ENCODE data around the gene ARHGEF28.
A peak's percentile ranks its signal among the peaks of the same experiment; 100 is the strongest.

ARHGEF28 gene, protein sequence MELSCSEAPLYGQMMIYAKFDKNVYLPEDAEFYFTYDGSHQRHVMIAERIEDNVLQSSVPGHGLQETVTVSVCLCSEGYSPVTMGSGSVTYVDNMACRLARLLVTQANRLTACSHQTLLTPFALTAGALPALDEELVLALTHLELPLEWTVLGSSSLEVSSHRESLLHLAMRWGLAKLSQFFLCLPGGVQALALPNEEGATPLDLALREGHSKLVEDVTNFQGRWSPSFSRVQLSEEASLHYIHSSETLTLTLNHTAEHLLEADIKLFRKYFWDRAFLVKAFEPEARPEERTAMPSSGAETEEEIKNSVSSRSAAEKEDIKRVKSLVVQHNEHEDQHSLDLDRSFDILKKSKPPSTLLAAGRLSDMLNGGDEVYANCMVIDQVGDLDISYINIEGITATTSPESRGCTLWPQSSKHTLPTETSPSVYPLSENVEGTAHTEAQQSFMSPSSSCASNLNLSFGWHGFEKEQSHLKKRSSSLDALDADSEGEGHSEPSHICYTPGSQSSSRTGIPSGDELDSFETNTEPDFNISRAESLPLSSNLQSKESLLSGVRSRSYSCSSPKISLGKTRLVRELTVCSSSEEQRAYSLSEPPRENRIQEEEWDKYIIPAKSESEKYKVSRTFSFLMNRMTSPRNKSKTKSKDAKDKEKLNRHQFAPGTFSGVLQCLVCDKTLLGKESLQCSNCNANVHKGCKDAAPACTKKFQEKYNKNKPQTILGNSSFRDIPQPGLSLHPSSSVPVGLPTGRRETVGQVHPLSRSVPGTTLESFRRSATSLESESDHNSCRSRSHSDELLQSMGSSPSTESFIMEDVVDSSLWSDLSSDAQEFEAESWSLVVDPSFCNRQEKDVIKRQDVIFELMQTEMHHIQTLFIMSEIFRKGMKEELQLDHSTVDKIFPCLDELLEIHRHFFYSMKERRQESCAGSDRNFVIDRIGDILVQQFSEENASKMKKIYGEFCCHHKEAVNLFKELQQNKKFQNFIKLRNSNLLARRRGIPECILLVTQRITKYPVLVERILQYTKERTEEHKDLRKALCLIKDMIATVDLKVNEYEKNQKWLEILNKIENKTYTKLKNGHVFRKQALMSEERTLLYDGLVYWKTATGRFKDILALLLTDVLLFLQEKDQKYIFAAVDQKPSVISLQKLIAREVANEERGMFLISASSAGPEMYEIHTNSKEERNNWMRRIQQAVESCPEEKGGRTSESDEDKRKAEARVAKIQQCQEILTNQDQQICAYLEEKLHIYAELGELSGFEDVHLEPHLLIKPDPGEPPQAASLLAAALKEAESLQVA (N-terminal part only)

GRCh38 chr5:73625944-73626811 is at the start of gene ARHGEF28:
Gene ARHGEF28, plus strand, starts transcription at chr5:73626196. Its CDS starts 58,656 bp downstream, at chr5:73684852.
- TF ChIP-seq, protein P1, sequence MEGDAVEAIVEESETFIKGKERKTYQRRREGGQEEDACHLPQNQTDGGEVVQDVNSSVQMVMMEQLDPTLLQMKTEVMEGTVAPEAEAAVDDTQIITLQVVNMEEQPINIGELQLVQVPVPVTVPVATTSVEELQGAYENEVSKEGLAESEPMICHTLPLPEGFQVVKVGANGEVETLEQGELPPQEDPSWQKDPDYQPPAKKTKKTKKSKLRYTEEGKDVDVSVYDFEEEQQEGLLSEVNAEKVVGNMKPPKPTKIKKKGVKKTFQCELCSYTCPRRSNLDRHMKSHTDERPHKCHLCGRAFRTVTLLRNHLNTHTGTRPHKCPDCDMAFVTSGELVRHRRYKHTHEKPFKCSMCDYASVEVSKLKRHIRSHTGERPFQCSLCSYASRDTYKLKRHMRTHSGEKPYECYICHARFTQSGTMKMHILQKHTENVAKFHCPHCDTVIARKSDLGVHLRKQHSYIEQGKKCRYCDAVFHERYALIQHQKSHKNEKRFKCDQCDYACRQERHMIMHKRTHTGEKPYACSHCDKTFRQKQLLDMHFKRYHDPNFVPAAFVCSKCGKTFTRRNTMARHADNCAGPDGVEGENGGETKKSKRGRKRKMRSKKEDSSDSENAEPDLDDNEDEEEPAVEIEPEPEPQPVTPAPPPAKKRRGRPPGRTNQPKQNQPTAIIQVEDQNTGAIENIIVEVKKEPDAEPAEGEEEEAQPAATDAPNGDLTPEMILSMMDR (IDR thresholded peaks at IDR 0.05; ENCODE audit: insufficient read depth, missing control alignments) = no peak
- no peak for FAIRE-seq
- peak; percentile 24 for DNase-seq (ENCODE audit: insufficient read length, low spot score)

DNA sequence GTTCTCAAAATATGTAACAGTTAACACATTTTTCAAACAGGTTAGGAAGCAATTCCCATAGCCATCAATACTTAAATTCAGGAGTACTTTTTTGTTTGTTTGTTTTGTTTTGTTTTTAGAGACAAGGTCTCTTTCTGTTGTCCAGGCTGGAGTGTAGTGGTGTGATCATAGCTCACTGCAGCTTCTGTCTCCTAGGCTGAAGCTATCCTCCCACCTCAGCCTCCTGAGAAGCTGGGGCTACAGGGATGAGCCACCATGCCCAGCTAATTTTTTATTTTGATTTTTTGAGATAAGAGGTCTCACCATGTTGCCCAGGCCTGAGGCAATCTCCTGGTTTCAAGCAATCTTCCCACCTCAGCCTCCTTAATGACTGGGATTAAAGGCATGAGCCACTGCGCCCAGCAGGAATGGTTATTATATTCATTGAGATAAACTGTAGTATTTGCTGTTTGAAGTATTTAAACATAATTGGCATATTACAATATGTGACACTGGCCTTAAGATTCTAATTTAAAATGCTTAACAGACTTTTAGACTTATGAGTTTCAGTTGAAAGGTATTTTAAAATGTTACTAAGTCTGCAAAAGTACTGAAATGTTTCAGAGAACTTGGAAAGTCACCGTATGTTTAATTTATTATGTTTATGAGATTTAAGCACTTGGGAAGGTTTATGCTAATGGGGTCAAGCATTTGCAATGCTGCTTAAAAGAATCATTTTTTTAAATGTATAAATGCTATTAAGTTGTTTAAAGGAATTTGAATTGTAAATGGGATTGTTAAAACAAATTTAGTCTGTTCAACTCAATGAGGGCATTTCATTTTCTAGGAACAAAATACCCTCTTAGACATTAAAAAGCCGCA is 43.5 kb upstream of the ARHGEF28 start:
- FAIRE-seq = no peak

DNA sequence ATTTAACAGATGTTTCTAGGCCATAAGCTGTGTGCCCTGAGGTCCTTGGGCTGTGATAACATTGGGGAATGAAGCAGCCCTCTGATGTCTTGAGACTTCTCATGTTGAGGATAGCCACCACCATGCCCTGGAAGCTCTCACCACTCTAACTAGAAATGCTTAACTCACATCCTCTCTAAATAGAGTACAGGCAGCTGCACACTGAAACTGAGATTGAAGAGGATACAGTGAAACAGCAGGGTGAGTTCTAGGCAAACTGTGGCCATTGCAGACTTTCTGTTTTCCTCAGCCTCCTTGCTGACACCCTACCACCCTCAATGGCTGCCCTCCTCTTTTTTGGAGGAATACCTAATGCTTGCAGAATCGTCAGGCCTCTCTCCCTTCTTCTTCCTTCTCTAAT is 38.1 kb upstream of the ARHGEF28 start:
- no peak for FAIRE-seq
- DNase-seq (ENCODE audit: insufficient read length, low spot score) = no peak
- TF ChIP-seq, protein P1 (IDR thresholded peaks at IDR 0.05; ENCODE audit: insufficient read depth, missing control alignments) = no peak

More for the DNA sequence above, 43.5 kb upstream of the ARHGEF28 start:
- TF ChIP-seq, protein P1 (IDR thresholded peaks at IDR 0.05; ENCODE audit: insufficient read depth, missing control alignments) = no peak
- DNase-seq (ENCODE audit: insufficient read length, low spot score) = no peak

DNA sequence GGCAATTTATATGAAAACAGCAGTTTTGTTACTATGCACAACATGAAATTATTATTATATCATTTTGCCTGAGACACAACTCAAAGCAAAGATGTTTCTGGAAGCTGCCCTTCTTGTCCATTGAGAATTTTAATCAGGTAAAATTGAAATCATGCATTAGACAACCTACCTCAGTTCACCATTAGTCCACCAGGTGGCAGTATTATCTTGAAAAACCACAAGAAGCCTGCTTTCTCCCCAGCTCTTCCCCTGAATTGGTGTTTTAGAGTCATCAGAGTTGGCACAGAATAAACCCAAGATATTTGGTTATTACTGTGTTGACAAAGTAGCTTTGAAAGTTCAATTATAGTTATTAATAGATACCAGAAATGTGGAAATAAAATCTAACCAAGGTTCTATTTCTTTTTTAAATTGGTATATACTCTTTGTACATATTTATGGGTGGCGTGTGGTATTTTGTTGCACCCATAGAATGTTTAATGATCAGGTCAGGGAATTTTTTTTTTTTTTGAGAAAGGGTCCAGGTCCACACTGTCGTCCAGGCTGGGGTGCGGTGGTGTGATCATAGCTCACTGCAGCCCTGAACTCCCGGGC is 34.8 kb upstream of the ARHGEF28 start:
- TF ChIP-seq, protein P1 (IDR thresholded peaks at IDR 0.05; ENCODE audit: insufficient read depth, missing control alignments) = peak; percentile 77
- FAIRE-seq = no peak

DNA sequence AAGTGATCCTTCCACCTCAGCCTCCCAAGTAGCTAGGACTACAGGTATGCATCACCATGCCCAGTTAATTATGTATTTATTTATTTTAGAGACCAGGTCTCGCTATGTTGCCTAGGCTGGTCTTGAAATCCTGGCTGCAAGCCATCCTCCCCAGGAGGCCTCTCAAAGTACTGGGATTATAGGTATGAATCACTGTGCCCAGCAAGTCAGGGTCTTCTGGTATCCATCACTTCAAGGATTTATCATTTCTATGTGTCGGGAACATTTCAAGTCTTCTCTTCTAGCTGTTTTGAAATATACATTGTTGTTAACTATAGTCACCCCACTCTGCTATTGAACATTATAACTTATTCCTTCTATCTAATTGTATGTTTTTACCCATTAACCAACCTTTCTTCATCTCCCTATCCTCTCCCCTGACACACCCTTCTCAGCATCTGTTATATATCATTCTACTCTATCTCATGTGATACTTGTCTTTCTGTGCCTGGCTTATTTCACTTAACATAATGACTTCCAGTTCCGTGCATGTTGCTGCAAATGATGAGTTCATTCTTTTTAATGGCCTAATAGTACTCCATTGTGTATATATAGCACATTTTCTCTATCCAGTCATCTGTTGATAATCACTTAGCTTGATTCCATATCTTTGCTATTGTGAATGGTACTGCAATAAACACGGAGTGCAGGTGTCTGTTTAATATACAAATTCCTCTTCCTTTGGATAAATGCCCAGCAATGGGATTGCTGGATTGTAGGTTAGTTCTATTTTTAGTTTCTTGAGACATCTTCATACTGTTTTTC is 34.1 kb upstream of the ARHGEF28 start:
- FAIRE-seq = peak; percentile 53
- DNase-seq (ENCODE audit: insufficient read length, low spot score) = no peak
- TF ChIP-seq, protein P1 (IDR thresholded peaks at IDR 0.05; ENCODE audit: insufficient read depth, missing control alignments) = no peak

More for the DNA sequence above, 34.8 kb upstream of the ARHGEF28 start:
- DNase-seq (ENCODE audit: insufficient read length, low spot score) = peak; percentile 19

Measured in D721Med (cell line).